Pons (tissue), 1 donor: ENCODE data around the gene CIB2.
A peak's percentile ranks its signal among the peaks of the same experiment; 100 is the strongest.

Source experiments
- DNase-seq: peaks from one replicate; pipeline ENCODE4 v3.0.0-alpha.2; 2016; ENCODE audit warnings: low spot score

The CIB2 gene

GRCh38 chr15:78149068-78149804, 18.0 kb upstream of the CIB2 start, which contains the start of gene IDH3A:
Gene IDH3A, plus strand, starts transcription at chr15:78149362. Its CDS starts 42 bp downstream, at chr15:78149404.
- DNase-seq = peak; percentile 97

GRCh38 chr15:78148392-78149067, 17.3 kb upstream of the CIB2 start:
- DNase-seq = no peak

DNA sequence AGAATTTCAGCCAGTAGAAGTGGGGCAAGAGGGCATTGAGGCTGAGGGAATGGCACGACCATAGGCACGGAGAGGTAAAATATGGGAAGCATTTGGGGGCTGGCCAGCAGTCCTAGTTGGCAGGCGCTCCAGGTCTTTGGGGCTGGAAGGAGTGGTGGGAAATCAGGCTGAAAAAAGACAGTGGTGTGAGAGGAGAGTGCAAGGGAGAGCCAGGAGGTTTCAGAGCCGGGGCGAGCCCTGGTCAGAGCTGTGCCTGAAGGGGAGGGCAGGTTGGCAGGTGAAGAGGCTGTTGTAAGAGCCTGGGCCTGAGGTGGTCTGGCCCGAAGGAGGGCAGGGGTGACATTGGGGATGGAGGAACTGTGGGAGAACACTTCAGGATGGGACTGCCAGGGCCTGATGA, 16.3 kb upstream of the CIB2 start:
- DNase-seq = no peak

- DNase-seq = no peak
Observed at GRCh38 chr15:78146425-78147154, 15.3 kb upstream of the CIB2 start.

DNA sequence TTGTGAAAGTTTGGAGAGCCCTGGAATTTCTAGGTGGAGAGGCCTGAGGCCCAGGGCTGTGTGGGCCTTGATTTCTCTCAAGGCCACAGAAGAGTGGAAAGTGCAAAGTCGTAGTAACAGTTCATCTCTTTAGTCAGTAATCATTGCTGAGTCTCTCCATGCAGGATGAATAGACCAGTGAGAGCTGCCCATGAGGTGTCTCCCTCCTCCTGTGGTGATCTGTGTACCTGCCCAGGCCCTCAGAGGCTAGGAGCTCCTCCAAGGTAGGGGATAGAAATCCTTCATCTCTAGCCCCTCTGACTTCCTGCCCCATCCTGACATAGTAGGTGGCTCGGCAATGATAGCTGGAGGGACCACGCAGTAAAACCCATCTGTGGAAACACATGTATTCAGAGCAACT, 11.1 kb upstream of the CIB2 start:
- no peak for DNase-seq

- DNase-seq = no peak
Observed at GRCh38 chr15:78140292-78140691, 9.0 kb upstream of the CIB2 start.

DNA sequence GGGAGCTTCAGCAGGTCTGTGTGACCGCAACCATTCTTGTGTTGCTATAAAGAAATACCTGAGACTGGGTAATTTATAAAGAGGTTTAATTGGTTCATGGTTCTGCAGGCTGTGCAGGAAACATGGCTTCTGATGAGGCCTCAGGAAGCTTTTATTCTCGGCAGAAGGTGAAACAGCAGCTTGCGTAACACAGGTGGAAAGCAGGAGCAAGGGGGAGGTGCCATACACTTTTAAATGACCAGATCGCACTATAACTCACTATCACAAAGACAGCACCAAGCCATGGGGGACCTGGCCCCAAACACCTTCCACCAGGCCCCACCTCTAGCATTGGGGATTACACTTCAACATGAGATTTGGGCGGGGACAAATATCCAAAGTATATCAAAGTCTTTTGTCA, 8.3 kb upstream of the CIB2 start:
- no peak for DNase-seq

- no peak for DNase-seq
Observed at GRCh38 chr15:78133801-78134200, 2.6 kb upstream of the CIB2 start.

GRCh38 chr15:78130466-78131294, 565 bp downstream of the CIB2 start:
- DNase-seq = no peak

- DNase-seq = no peak
Observed at GRCh38 chr15:78129751-78130287, 1.4 kb downstream of the CIB2 start.

GRCh38 chr15:78129077-78129750, 2.0 kb downstream of the CIB2 start:
- DNase-seq = no peak

DNA sequence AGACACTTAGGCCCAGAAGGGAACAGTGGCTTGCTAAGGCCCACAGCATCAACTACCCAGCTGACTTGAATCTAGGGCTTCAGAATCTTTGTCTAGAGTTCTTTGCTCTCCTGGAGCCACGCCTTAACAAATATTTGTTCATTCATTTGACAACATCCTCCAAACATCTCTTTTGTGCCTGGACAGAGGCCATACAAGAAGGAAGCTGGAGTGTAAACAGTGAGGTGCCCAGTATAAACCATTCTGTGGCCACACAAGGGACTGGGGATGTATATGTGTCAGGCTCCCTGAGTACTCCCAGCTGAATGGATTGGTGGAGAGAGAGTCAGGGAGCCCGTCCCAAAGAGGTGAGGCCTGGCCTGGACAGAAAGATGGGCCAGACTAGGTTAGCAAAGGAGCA, 3.4 kb downstream of the CIB2 start:
- no peak for DNase-seq

GRCh38 chr15:78125267-78125666, 6.0 kb downstream of the CIB2 start:
- no peak for DNase-seq

- no peak for DNase-seq
Observed at GRCh38 chr15:78120523-78120922, 10.7 kb downstream of the CIB2 start.

GRCh38 chr15:78112551-78112950, 18.7 kb downstream of the CIB2 start:
- DNase-seq = no peak

DNA sequence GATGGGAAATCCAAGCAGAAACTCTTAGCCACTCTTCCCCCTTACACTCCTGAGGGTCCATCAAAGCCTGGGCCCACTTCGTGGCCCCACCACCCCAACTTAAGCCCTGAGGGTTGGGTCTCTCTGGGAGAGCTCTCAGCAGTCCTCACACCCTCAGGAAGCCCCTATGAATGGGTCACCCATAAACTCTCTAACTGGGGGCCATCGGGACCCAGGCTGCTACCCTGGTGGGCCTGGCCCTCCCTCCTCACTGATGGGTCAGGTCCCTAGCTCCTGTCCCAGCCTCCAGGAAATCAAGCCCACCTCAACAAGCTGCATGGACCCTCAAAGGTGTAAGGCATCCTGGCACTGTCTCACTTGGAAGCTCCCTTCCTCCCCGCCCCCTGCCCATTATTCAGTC, 19.5 kb downstream of the CIB2 start:
- DNase-seq = no peak

- no peak for DNase-seq
Observed at GRCh38 chr15:78110916-78111475, 20.2 kb downstream of the CIB2 start.

GRCh38 chr15:78110096-78110495, 21.1 kb downstream of the CIB2 start:
- no peak for DNase-seq

DNA sequence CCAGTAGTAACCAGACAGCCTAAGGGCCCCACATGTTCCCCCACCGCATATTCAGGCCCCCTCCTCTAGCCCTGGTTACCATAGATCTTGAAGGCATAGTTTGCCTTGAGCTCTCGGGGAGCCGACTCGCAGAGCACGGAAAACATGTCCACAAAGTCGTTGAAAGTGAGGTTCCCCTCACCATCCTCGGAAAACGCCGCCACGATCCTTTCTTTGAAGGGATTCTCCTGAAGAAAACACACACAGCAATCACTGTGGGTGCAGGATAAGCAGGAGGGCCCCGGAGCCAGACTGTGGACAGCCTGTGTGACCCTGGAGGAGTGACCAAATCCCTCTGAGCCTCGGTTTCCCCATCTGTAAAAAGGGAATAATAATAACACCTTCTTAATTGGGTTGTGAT, 22.1 kb downstream of the CIB2 start:
- DNase-seq = no peak

DNA sequence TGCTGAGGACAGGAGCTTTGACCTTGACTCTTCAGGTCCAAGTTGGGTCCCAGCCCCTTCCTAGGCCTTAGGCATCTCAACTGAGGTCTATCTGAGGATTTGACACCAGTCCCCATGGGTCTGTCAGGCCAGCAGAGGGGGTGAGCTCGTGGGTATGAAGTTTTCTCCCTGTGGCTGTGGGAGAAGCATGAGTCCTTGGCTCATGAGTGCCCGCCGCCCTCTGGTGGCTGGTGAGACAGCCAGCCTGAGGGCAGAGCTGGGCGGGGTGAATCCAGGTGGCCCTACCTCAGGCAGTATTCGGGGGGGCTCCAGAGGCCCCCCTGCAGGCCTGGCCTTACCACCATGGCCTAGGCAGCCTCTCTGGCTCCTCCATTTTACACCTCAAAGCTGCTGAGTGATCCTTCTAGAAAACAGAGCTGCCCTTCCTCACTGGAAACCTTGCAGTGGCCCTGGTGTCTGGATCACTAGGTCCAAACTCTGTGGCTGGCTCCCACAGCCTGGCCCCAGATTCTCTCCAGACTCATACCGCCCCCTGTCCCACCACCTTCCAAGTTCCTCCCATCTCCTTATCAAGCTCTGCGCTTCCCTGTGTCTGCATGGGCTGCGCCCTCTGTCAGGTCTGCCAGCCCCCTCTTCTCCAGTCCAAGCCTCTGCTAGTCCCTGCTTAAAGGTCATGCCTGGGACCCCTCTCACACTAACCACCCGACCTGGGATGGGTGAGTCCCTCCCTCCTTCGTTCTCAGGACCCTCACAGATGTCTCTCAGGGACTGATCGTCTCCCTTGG, 22.8 kb downstream of the CIB2 start:
- peak; percentile 87 for DNase-seq
